DLD1 (cell line): ENCODE measurements around the gene LRRC49.

Experiments used
- in situ Hi-C: cut with HindIII; loops from 2 replicates; pipeline ENCODE4 v1.10.0; 2017; ENCODE audit warnings: low sequenced_read_pairs

Gene LRRC49

DNA sequence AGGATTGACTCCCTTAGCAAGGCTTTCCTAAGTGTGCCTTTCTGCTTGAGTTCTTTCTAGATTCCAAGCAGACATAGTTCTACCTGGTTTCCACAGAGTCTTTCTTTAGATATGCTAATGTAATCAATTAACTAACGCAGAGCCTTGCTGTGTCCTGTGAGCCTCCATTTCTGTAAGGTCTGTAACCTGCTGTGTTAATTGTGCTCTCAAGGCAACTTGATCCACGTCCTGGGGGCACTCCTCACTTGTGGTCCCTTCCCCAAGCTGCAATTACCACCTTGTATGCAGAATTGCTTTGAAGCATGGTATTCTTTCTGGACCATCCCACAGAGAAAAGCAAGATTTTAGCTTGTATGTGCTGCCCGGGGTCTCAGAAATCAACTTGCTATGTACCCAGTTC lies 193.2 kb downstream of the LRRC49 start:
- in situ Hi-C loops, result no loop called here

DNA sequence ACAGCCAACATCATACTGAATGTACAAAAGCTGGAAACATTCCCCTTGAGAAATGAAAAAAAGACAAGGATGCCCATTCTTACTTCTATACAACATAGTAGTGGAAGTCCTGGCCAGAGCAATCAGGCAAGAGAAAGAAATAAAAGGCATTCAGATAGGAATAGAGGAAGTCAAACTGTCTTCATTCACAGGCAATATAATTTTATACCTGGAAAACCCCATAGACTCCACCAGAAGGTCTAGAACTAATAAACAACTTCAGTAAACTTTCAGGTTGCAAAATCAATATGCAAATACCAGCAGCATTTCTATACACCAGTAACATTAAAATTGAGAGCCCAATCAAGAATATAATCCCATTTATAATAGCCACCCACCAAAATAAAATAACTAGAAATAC lies 195.5 kb downstream of the LRRC49 start:
- in situ Hi-C loops, result no loop called here

- in situ Hi-C loops, result no loop called here
Measured at GRCh38 chr15:71088683-71089082, 196.1 kb downstream of the LRRC49 start.

GRCh38 chr15:71089801-71090200 lies 197.2 kb downstream of the LRRC49 start:
- in situ Hi-C loops, result no loop called here

DNA sequence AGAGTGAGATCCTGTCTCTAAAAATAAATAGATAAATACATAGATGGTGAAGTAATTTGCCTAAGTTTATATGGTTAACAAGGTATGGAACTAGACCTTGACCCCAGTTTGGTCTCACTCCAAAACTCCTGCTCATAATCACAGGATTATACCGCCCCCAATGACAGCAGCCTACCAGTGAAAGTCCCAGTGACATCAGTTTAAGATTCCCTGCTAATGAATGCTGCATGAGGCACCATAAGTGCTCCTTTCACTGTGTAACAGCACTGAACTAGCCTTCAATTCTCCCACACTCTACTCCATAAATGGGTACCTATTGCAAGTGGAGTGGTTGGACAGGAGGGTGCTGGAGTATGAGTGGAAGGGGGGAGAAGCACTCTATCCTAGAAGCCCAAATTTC lies 199.0 kb downstream of the LRRC49 start:
- in situ Hi-C loops, result no loop called here

DNA sequence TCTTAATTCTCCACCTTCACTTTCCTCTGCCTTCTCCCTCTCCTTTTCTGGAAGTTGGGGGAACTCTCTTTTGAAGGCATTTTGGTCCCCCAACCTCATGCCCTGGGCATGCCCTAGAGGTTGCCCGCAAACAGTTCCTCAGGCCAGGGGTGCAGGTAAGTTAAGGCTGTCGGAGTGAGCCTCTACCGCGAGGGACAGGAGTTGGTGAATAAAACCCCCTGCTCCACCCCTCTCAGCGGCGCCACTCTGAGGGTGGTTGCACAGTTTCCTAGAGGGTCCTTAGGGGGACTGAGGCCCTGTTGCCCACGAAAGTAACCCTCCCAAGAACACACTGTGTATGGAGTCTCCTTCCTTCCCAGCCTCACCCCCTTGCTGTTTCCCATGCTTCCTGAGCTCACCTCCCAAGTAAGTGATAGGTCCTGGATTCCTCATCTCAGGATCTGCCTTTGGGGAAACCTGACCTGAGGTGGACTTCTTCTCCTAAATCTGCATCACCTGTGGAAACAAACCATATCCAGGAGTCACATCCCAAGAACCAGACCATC lies 199.5 kb downstream of the LRRC49 start:
- in situ Hi-C loops, result no loop called here

- in situ Hi-C loops, result no loop called here
Measured at GRCh38 chr15:71093054-71094024, 200.7 kb downstream of the LRRC49 start.

GRCh38 chr15:71094137-71094536 lies 201.5 kb downstream of the LRRC49 start:
- in situ Hi-C loops, result no loop called here

- in situ Hi-C loops, result no loop called here
Measured at GRCh38 chr15:71096676-71097075, 204.1 kb downstream of the LRRC49 start.

DNA sequence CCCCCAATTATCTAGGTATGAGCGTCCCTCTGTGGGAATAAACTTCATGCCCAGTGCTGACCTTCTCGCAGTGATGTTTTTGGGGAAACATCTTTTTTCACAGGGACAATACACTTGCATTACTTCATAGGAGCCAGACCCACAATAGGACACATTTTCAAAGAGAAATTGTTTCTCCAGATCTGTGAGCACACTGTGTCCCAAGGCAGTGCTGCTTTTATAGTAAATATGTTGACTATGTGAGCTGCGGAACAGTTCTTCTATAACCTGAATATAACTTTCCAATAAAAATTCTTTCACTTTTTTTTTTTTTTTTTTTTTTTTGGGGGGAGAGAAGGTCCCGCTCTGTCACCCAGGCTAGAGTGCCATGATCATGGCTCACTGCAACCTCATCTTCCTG lies 205.3 kb downstream of the LRRC49 start:
- in situ Hi-C loops, result no loop called here

DNA sequence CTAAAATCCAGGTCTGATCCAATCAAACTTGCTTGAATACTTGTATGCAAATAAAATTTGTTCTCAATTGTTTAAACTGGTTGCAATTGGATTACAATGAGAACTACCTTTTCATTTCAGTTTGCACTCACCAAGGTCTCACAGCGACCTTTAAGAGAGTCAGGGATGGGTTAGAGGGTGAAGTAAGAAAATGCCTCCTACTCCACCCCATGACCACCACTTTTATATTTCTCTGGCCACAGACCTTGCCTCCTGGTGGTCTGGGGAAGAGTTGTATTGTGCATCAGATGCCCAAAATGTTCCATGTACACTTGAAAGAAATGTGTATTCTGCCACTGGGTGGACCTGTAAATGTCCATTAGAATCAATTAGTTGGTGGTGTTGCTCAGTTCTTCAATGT lies 206.3 kb downstream of the LRRC49 start:
- in situ Hi-C loops, result no loop called here
